HepG2 (cell line): ENCODE results near the gene GRK5. TPM values are rescaled to one million over a fixed set of nuclear protein-coding genes. Genes with fewer than 3 reads are reported as not detected.

Experiments used
- ATAC-seq: fragments of 200-7000 bp; cut with Tn5 transposase; 3 replicates; pipeline ENCODE4 v1.9.1; 2020; ENCODE audit warnings: mild to moderate bottlenecking, moderate library complexity
- BruUV-seq: library from RNA; stranded (reverse); fragments of 400-500 nt; replicated peaks from 2 replicates; lab custom pipeline; 2021; lab: Mats Ljungman, UMichigan
- CTCF ChIA-PET: fragments of 300-600 bp; formaldehyde crosslinking; extraction: SDS; loops from one replicate; lab custom pipeline; 2021; ENCODE audit warnings: low total read pairs, inconsistent platforms, low intra/inter-chr PET ratio; lab: Yijun Ruan, JAX
- POLR2A ChIA-PET: fragments of 350-600 bp; sonication (Branson Sonifier 250); formaldehyde crosslinking; loops from one replicate; lab custom pipeline; 2020; ENCODE audit warnings: antibody characterized with exemption, inconsistent platforms; lab: Yijun Ruan, JAX
- DNase-seq: peaks from one replicate; pipeline ENCODE4 v3.0.0-alpha.2; 2015; ENCODE audit warnings: low spot score
- FAIRE-seq: peaks from 3 replicates; lab custom pipeline; 2011; peaks lifted over from hg19 to GRCh38; lab: Jason Lieb, UNC
- H2AFZ ChIP-seq: one replicate; pipeline ENCODE4 v1.6.1; 2011; ENCODE audit warnings: low read length, inconsistent platforms
- H3K27ac ChIP-seq: fragments of 300-600 bp; 3 replicates; pipeline ENCODE4 v1.8.0; 2011; ENCODE audit warnings: mixed run types, mild to moderate bottlenecking, mixed read lengths, low read length, inconsistent platforms; ENCODE audit not compliant: insufficient read depth; ENCODE audit errors: extremely low read length
- H3K27me3 ChIP-seq, 2 experiments: fragments of 200-600 bp in 1 of 2; 2 replicates in 1 of 2; 3 replicates in 1 of 2; pipeline versions ENCODE4 v1.6.0 to v1.8.0; 2011; ENCODE audit warnings: low read length in 2 of 2, mild to moderate bottlenecking in 2 of 2, moderate library complexity in 2 of 2, inconsistent platforms in 1 of 2; ENCODE audit not compliant: insufficient read depth in 2 of 2, control insufficient read depth in 1 of 2
- H3K36me3 ChIP-seq, 2 experiments: fragments of 200-600 bp in 1 of 2; replicated peaks in 1 of 2; 2 replicates in 1 of 2; 3 replicates in 1 of 2; pipeline versions ENCODE4 v1.5.1 to v1.8.0; 2011; ENCODE audit warnings: low read length in 2 of 2, inconsistent platforms in 1 of 2; ENCODE audit not compliant: insufficient read depth in 2 of 2, control insufficient read depth in 1 of 2
- H3K4me1 ChIP-seq: 2 replicates; pipeline ENCODE4 v1.5.1; 2012; ENCODE audit warnings: low read length, inconsistent platforms; ENCODE audit not compliant: insufficient read depth
- H3K4me2 ChIP-seq: 2 replicates; pipeline ENCODE4 v1.6.0; 2011; ENCODE audit warnings: low read depth, low read length, inconsistent platforms
- H3K4me3 ChIP-seq, 3 experiments: fragments of 200-600 bp in 1 of 3; sonication (generic), shearing (Covaris generic) in 1 of 3; replicated peaks in 1 of 3; 2 replicates each; pipeline ENCODE4 v1.5.1; 2011 to 2016; ENCODE audit warnings: low read length in 3 of 3, inconsistent platforms in 2 of 3, low read depth in 2 of 3, mild to moderate bottlenecking in 2 of 3, control low read depth in 1 of 3, mixed read lengths in 1 of 3; ENCODE audit not compliant: insufficient read depth in 1 of 3
- H3K79me2 ChIP-seq: one replicate; pipeline ENCODE4 v1.6.1; 2011; ENCODE audit warnings: low read length, inconsistent platforms; ENCODE audit not compliant: insufficient read depth
- H3K9ac ChIP-seq: 2 replicates; pipeline ENCODE4 v1.6.0; 2011; ENCODE audit warnings: mild to moderate bottlenecking, low read depth, low read length, inconsistent platforms; ENCODE audit not compliant: insufficient read depth
- H3K9me3 ChIP-seq: 2 replicates; pipeline ENCODE4 v1.5.1; 2012; ENCODE audit warnings: mild to moderate bottlenecking, low read length
- H4K20me1 ChIP-seq: 2 replicates; pipeline ENCODE4 v1.6.0; 2011; ENCODE audit warnings: inconsistent platforms, mild to moderate bottlenecking, low read length, moderate library complexity; ENCODE audit not compliant: insufficient read depth
- ASH2L ChIP-seq: fragments of 300-600, 200-600 bp; sonication (generic); IDR thresholded peaks from 2 replicates; pipeline ENCODE4 v1.7.0; 2017; ENCODE audit warnings: low read depth, mild to moderate bottlenecking, moderate library complexity, mixed read lengths, low read length; ENCODE audit not compliant: insufficient read length
- ETV6 ChIP-seq: sonication (generic); formaldehyde crosslinking; conservative IDR thresholded peaks from 2 replicates; pipeline ENCODE4 v1.4.0; 2020; ENCODE audit warnings: missing genetic modification reagents
- GATAD2A ChIP-seq: IDR thresholded peaks from 2 replicates; pipeline ENCODE4 v1.6.1; 2016
- HDAC1 ChIP-seq: sonication (generic); formaldehyde crosslinking; IDR thresholded peaks from 2 replicates; pipeline ENCODE4 v1.5.1; 2020; ENCODE audit warnings: mild to moderate bottlenecking, missing genetic modification reagents
- KLF11 ChIP-seq: IDR thresholded peaks from 2 replicates; pipeline ENCODE4 v1.6.1; 2016; ENCODE audit warnings: missing compliant biosample characterization
- NFE2L1 ChIP-seq: sonication (generic); formaldehyde crosslinking; IDR thresholded peaks from 2 replicates; pipeline ENCODE4 v1.4.0; 2020; ENCODE audit warnings: missing genetic modification reagents, mild to moderate bottlenecking, borderline replicate concordance
- NRL ChIP-seq: sonication (generic); formaldehyde crosslinking; IDR thresholded peaks from 2 replicates; pipeline ENCODE4 v1.5.0; 2020; ENCODE audit warnings: missing genetic modification reagents, mild to moderate bottlenecking, moderate library complexity, borderline replicate concordance
- PATZ1 ChIP-seq: sonication (generic); formaldehyde crosslinking; IDR thresholded peaks from 2 replicates; pipeline ENCODE4 v1.4.0; 2020; ENCODE audit warnings: missing genetic modification reagents
- POLR2AphosphoS2 ChIP-seq: IDR thresholded peaks from 2 replicates; pipeline ENCODE4 v1.6.1; 2011; ENCODE audit warnings: low read depth, low read length, improper control_type of control experiment
- REL ChIP-seq: sonication (generic); formaldehyde crosslinking; conservative IDR thresholded peaks from 2 replicates; pipeline ENCODE4 v1.8.0; 2022; ENCODE audit warnings: mild to moderate bottlenecking, missing genetic modification reagents, moderate library complexity
- SPEN ChIP-seq: sonication (generic); formaldehyde crosslinking; IDR thresholded peaks from 2 replicates; pipeline ENCODE4 v1.5.1; 2020; ENCODE audit warnings: low read depth, mild to moderate bottlenecking, missing genetic modification reagents
- SRSF1 ChIP-seq: fragments of 200-400 bp; formaldehyde crosslinking; optimal IDR thresholded peaks from 2 replicates; pipeline ENCODE3; 2017; ENCODE audit warnings: mild to moderate bottlenecking, low read depth, low read length, moderate library complexity
- SRSF4 ChIP-seq: fragments of 200-400 bp; formaldehyde crosslinking; IDR thresholded peaks from one replicate; pipeline ENCODE4 v1.6.1; 2018; ENCODE audit warnings: mild to moderate bottlenecking, low read depth, low read length, moderate library complexity; ENCODE audit not compliant: poor library complexity, severe bottlenecking
- SRY ChIP-seq: sonication (generic); formaldehyde crosslinking; IDR thresholded peaks from 2 replicates; pipeline ENCODE4 v1.8.0; 2022; ENCODE audit warnings: mild to moderate bottlenecking, missing genetic modification reagents
- TRIM24 ChIP-seq: sonication (generic); formaldehyde crosslinking; IDR thresholded peaks from 2 replicates; pipeline ENCODE4 v1.8.0; 2022; ENCODE audit warnings: mild to moderate bottlenecking, missing genetic modification reagents
- XBP1 ChIP-seq: sonication (generic); formaldehyde crosslinking; IDR thresholded peaks from 2 replicates; pipeline ENCODE4 v1.5.0; 2020; ENCODE audit warnings: missing genetic modification reagents
- ZBTB38 ChIP-seq: sonication (generic); formaldehyde crosslinking; IDR thresholded peaks from 2 replicates; pipeline ENCODE4 v1.5.1; 2020; ENCODE audit warnings: mild to moderate bottlenecking, missing genetic modification reagents
- ZFP1 ChIP-seq: IDR thresholded peaks from 2 replicates; pipeline ENCODE4 v1.6.1; 2016
- ZFX ChIP-seq: sonication (generic); formaldehyde crosslinking; IDR thresholded peaks from 2 replicates; pipeline ENCODE4 v1.4.0; 2020; ENCODE audit warnings: mild to moderate bottlenecking, low read depth, missing genetic modification reagents, moderate library complexity
- ZNF235 ChIP-seq: sonication (generic); formaldehyde crosslinking; IDR thresholded peaks from 2 replicates; pipeline ENCODE4 v1.8.1; 2023; ENCODE audit warnings: mild to moderate bottlenecking, missing genetic modification reagents, borderline replicate concordance
- ZNF451 ChIP-seq: sonication (generic); formaldehyde crosslinking; IDR thresholded peaks from 2 replicates; pipeline ENCODE4 v1.5.0; 2020; ENCODE audit warnings: mild to moderate bottlenecking, missing genetic modification reagents
- ZNF562 ChIP-seq: sonication (generic); formaldehyde crosslinking; IDR thresholded peaks from 2 replicates; pipeline ENCODE4 v1.8.0; 2022; ENCODE audit warnings: missing genetic modification reagents, borderline replicate concordance
- ZNF879 ChIP-seq: sonication (generic); formaldehyde crosslinking; IDR thresholded peaks from 2 replicates; pipeline ENCODE4 v1.8.1; 2023; ENCODE audit warnings: missing genetic modification reagents
- ZSCAN29 ChIP-seq: sonication (generic); formaldehyde crosslinking; conservative IDR thresholded peaks from 2 replicates; pipeline ENCODE4 v1.4.0; 2020; ENCODE audit warnings: mild to moderate bottlenecking, missing genetic modification reagents
- WGBS: methylation state at CpG from one replicate; pipeline ENCODE4 v1.1.6; 2017; ENCODE audit warnings: low lambda C conversion rate; 5-methylcytosine and 5-hydroxymethylcytosine counted together
- in situ Hi-C: cut with HindIII; loops from 2 replicates; pipeline ENCODE4 v1.10.0; 2017; ENCODE audit warnings: low pct_unique_long_range_greater_than_20kb; ENCODE audit not compliant: extremely low pct_ligation_motif_present
- intact Hi-C: fragments of 100-400 bp; cut with micrococcal nuclease; formaldehyde crosslinking; loops from one replicate; pipeline ENCODE4 v1.10.0; 2022; ENCODE audit not compliant: unreplicated experiment
- polyA plus RNA-seq, 8 experiments: library from polyadenylated mRNA; depleted of rRNA in 3 of 8; stranded (reverse) in 7 of 8; unstranded in 1 of 8; fragments of >200 nt; fragmentation: Illumina TruSeq in 4 of 8; extraction: Trizol in 4 of 8; gene quantifications; 2 replicates each; pipeline versions ENCODE4 v1.2.1 to v1.2.3, GENCODE V29; 2011 to 2016; ENCODE audit warnings: low read depth in 4 of 8, missing spikeins in 1 of 8, mixed read lengths in 1 of 8; ENCODE audit not compliant: insufficient read depth in 1 of 8
- total RNA-seq, 5 experiments: library from RNA; depleted of rRNA; stranded (reverse); fragments of >200 nt; fragmentation: Illumina TruSeq; extraction: Trizol; gene quantifications; 2 replicates each; pipeline ENCODE4 v1.2.3, GENCODE V29; 2016; ENCODE audit warnings: low read depth in 1 of 5

GRK5 gene
- total and polyA plus RNA-seq, 2 of the 13 experiments (the other 11 are each of a cell fraction or from before 2014, with no cell fraction given): 10.4 to 12.6 TPM

- FAIRE-seq: peak; percentile 72
- CTCF ChIA-PET: interaction anchor here (1.6 to 2.5 kb wide), 2 partner anchors 209 to 237 kb away, joined by 7 to 14 read pairs; no protein-coding TSS in a partner anchor
- no peak for TF ChIP-seq ZNF879 (CRISPR knock-in tag)
- TF ChIP-seq XBP1: no peak
- TF ChIP-seq ZBTB38 (CRISPR knock-in tag): peak; percentile 31; the same call in 1 of the 2 replicates
- 0 out of 2 replicates have a peak, but pooled peaks have one; percentile 21 for TF ChIP-seq GATAD2A (CRISPR knock-in tag)
- TF ChIP-seq ZNF562 (CRISPR knock-in tag): no peak
- 0 out of 2 replicates have a peak, but pooled peaks have one; percentile 20 for TF ChIP-seq ZSCAN29 (CRISPR knock-in tag)
- TF ChIP-seq TRIM24 (CRISPR knock-in tag): no peak
- TF ChIP-seq REL (CRISPR knock-in tag): 0 out of 2 replicates have a peak, but pooled peaks have one; percentile 32
- TF ChIP-seq ETV6: 0 out of 2 replicates have a peak, but pooled peaks have one; percentile 14
- TF ChIP-seq NFE2L1 (CRISPR knock-in tag): no peak
- TF ChIP-seq ZNF451 (CRISPR knock-in tag): no peak
- no peak for TF ChIP-seq ZFP1 (CRISPR knock-in tag)
- 0 out of 2 replicates have a peak, but pooled peaks have one; percentile 43 for TF ChIP-seq HDAC1
- no peak for TF ChIP-seq KLF11 (CRISPR knock-in tag)
- peak; percentile 64 for TF ChIP-seq ASH2L
- no peak for TF ChIP-seq SRY (CRISPR knock-in tag)
- TF ChIP-seq SPEN (CRISPR knock-in tag): 0 out of 2 replicates have a peak, but pooled peaks have one; percentile 38
- TF ChIP-seq PATZ1: peak; percentile 27
- TF ChIP-seq SRSF4: no peak
- TF ChIP-seq ZFX (CRISPR knock-in tag): peak; percentile 31; the same call in 1 of the 2 replicates
- no peak for TF ChIP-seq SRSF1
- TF ChIP-seq POLR2AphosphoS2: no peak
- TF ChIP-seq ZNF235 (CRISPR knock-in tag): 0 out of 2 replicates have a peak, but pooled peaks have one; percentile 33
- TF ChIP-seq NRL (CRISPR knock-in tag): no peak
These were observed 562 bp downstream of the GRK5 start for GRCh38 chr10:119207713-119208552.

More at GRCh38 chr10:119207713-119208552, 562 bp downstream of the GRK5 start:
- no peaks in the 10 kb centered on the region for H3K9me3 ChIP-seq
- H2AFZ ChIP-seq: no peak overlapping the region
- peak; percentile 65 for DNase-seq
- H3K79me2 ChIP-seq: peaks cover 37% of the 10 kb centered on the region
- in situ Hi-C loops (no loop called here), intact Hi-C loops (loop anchor here (2.0 kb wide), 1 partner anchor 115 kb away; no protein-coding TSS in a partner anchor)
- peak overlapping the region; percentile 71 for H3K9ac ChIP-seq
- POLR2A ChIA-PET: interaction anchor here (0.6 to 5.2 kb wide), 20 partner anchors 10 to 237 kb away, joined by 3 to 51 read pairs (median 5); no protein-coding TSS in a partner anchor
- H4K20me1 ChIP-seq: no peaks in the 10 kb centered on the region
- peak overlapping the region; percentile 75 to 97 (median 95) for H3K4me3 ChIP-seq
- peaks cover 0 to 6% of the 10 kb centered on the region in 2 experiments; a peak in 2 of 5 replicates for H3K36me3 ChIP-seq
- peak overlapping the region; percentile 71 for H3K27ac ChIP-seq
- ATAC-seq: peak; percentile 52
- no TSS peak for BruUV-seq
- 2% methylated on average over 27 of the region's 62 CpGs for WGBS
- H3K27me3 ChIP-seq: no peaks in the 10 kb centered on the region; a peak in 2 of 5 replicates
- peaks cover 53% of the 10 kb centered on the region for H3K4me1 ChIP-seq
- H3K4me2 ChIP-seq: peak overlapping the region; percentile 99
